ENCODE data around the gene TBC1D8.

The TBC1D8 gene

GRCh38 chr2:100983684-100984310 lies 167.4 kb downstream of the TBC1D8 start:
- H3K27me3 ChIP-seq (replicated peaks), result no peaks in the 10 kb centered on the region
- no peak overlapping the region for H3K27ac ChIP-seq
- H3K36me3 ChIP-seq (replicated peaks), result peaks cover 34% of the 10 kb centered on the region
- no peak for DNase-seq
- in situ Hi-C loops (cut with HindIII; ENCODE audit: low pct_ligation_motif_present, low sequenced_read_pairs), result no loop called here
- no peak for TF ChIP-seq CTCF (IDR thresholded peaks at IDR 0.05; ENCODE audit: low read depth, low read length, missing control alignments)
- H3K4me3 ChIP-seq (ENCODE audit: low read depth, low read length), result no peak overlapping the region

GRCh38 chr2:100983201-100983600 lies 168.0 kb downstream of the TBC1D8 start:
- Histone ChIP-seq H3K36me3 (replicated peaks) (peaks cover 34% of the 10 kb centered on the region), H3K27me3 (replicated peaks) (no peaks in the 10 kb centered on the region), H3K27ac (no peak overlapping the region), H3K4me3 (ENCODE audit: low read depth, low read length) (no peak overlapping the region)
- DNase-seq, result no peak
- no peak for TF ChIP-seq CTCF (IDR thresholded peaks at IDR 0.05; ENCODE audit: low read depth, low read length, missing control alignments)
- in situ Hi-C loops (cut with HindIII; ENCODE audit: low pct_ligation_motif_present, low sequenced_read_pairs), result no loop called here

- H3K4me3 ChIP-seq (ENCODE audit: low read depth, low read length), result no peak overlapping the region
- no peak overlapping the region for H3K27ac ChIP-seq
- TF ChIP-seq CTCF (IDR thresholded peaks at IDR 0.05; ENCODE audit: low read depth, low read length, missing control alignments), result no peak
- DNase-seq, result no peak
- peaks cover 31% of the 10 kb centered on the region for H3K36me3 ChIP-seq (replicated peaks)
- no peaks in the 10 kb centered on the region for H3K27me3 ChIP-seq (replicated peaks)
- in situ Hi-C loops (cut with HindIII; ENCODE audit: low pct_ligation_motif_present, low sequenced_read_pairs), result no loop called here
Observed at GRCh38 chr2:100982431-100982861, 168.7 kb downstream of the TBC1D8 start.

- H3K36me3 ChIP-seq (replicated peaks), result peaks cover 37% of the 10 kb centered on the region
- H3K4me3 ChIP-seq (ENCODE audit: low read depth, low read length), result no peak overlapping the region
- in situ Hi-C loops (cut with HindIII; ENCODE audit: low pct_ligation_motif_present, low sequenced_read_pairs), result no loop called here
- H3K27ac ChIP-seq, result no peak overlapping the region
- H3K27me3 ChIP-seq (replicated peaks), result no peaks in the 10 kb centered on the region
- no peak for DNase-seq
- no peak for TF ChIP-seq CTCF (IDR thresholded peaks at IDR 0.05; ENCODE audit: low read depth, low read length, missing control alignments)
Observed at GRCh38 chr2:100981011-100981410, 170.2 kb downstream of the TBC1D8 start.

GRCh38 chr2:100980046-100980445 lies 171.1 kb downstream of the TBC1D8 start:
- TF ChIP-seq CTCF (IDR thresholded peaks at IDR 0.05; ENCODE audit: low read depth, low read length, missing control alignments), result no peak
- H3K27me3 ChIP-seq (replicated peaks), result no peaks in the 10 kb centered on the region
- no peak overlapping the region for H3K27ac ChIP-seq
- peaks cover 43% of the 10 kb centered on the region for H3K36me3 ChIP-seq (replicated peaks)
- in situ Hi-C loops (cut with HindIII; ENCODE audit: low pct_ligation_motif_present, low sequenced_read_pairs), result no loop called here
- H3K4me3 ChIP-seq (ENCODE audit: low read depth, low read length), result no peak overlapping the region
- no peak for DNase-seq
